ENCODE measurements around the gene HEMK1. TPM values are rescaled to one million over a fixed set of nuclear protein-coding genes. Genes with fewer than 3 reads are reported as not detected.

The HEMK1 gene
- total and polyA plus RNA-seq, 2 donors (not counting 3 experiments of a cell fraction or from before 2014, with no cell fraction given) = 14.2 to 15.2 TPM

- no peak overlapping the region for H2AFZ ChIP-seq (ENCODE audit: low read depth, low read length)
- no peaks in the 10 kb centered on the region for H3K4me1 ChIP-seq (ENCODE audit: control insufficient read depth, extremely low read depth, insufficient read depth, low read length)
- no peak overlapping the region for H3K4me3 ChIP-seq (replicated peaks in 1 of 3; ENCODE audit: insufficient read depth in 1 of 3, low read depth in 1 of 3, low read length in 3 of 3)
- ChIA-PET POLR2A (no interaction called here), CTCF (no interaction called here)
- dilution Hi-C loops (cut with MboI; ENCODE audit: extremely low pct_ligation_motif_present, low sequenced_read_pairs) = no loop called here
- no peaks in the 10 kb centered on the region for H4K20me1 ChIP-seq (replicated peaks; ENCODE audit: control insufficient read depth, extremely low read depth, insufficient read depth, low read length)
- intact Hi-C loops (cut with micrococcal nuclease) = no loop called here
- H3K27ac ChIP-seq (ENCODE audit: insufficient read depth, low read depth, low read length) = no peak overlapping the region
- TF ChIP-seq EZH2 (IDR thresholded peaks at IDR 0.05; ENCODE audit: borderline replicate concordance, low read depth, low read length, severe bottlenecking) = no peak
- no peak for TF ChIP-seq POLR2AphosphoS5 (IDR thresholded peaks at IDR 0.05; ENCODE audit: insufficient read depth, low read depth, low read length)
- TF ChIP-seq JUN (IDR thresholded peaks at IDR 0.05; ENCODE audit: borderline replicate concordance, insufficient read depth, insufficient read length, low read depth) = no peak
- TF ChIP-seq CTCF (IDR thresholded peaks at IDR 0.05; ENCODE audit: extremely low read depth in 1 of 2, insufficient read depth in 1 of 2, low read depth in 1 of 2, low read length in 2 of 2) = no peak
- TF ChIP-seq GATA2 (IDR thresholded peaks at IDR 0.05; ENCODE audit: insufficient read depth, insufficient read length, low read depth, low read length) = no peak
- TF ChIP-seq MAX (IDR thresholded peaks at IDR 0.05; ENCODE audit: insufficient read depth, insufficient read length) = no peak
- TF ChIP-seq POLR2A (IDR thresholded peaks at IDR 0.05; ENCODE audit: low read depth, low read length) = no peak
- no peak for TF ChIP-seq MYC (IDR thresholded peaks at IDR 0.05; ENCODE audit: low read depth, low read length)
- no peak for TF ChIP-seq FOS (IDR thresholded peaks at IDR 0.05; ENCODE audit: borderline replicate concordance, insufficient read depth, low read length)
- H3K9me3 ChIP-seq (replicated peaks; ENCODE audit: control insufficient read depth, insufficient read depth, low read length) = no peaks in the 10 kb centered on the region
- H3K9ac ChIP-seq (replicated peaks; ENCODE audit: extremely low read depth, insufficient read depth, low read length) = no peak overlapping the region
- no peaks in the 10 kb centered on the region for H3K36me3 ChIP-seq (ENCODE audit: control insufficient read depth in 2 of 2, extremely low read depth in 1 of 2, insufficient read depth in 2 of 2, low read length in 2 of 2)
- no peaks in the 10 kb centered on the region for H3K9me1 ChIP-seq (replicated peaks; ENCODE audit: control insufficient read depth, extremely low read depth, insufficient read depth, low read length)
- no peaks in the 10 kb centered on the region for H3K79me2 ChIP-seq (ENCODE audit: control insufficient read depth, insufficient read depth, low read length)
- no peak overlapping the region for H3K4me2 ChIP-seq (ENCODE audit: insufficient read depth, low read length)
- no peaks in the 10 kb centered on the region for H3K27me3 ChIP-seq (ENCODE audit: control insufficient read depth in 2 of 2, insufficient read depth in 2 of 2, low read length in 2 of 2)
- FAIRE-seq (no peak), DNase-seq (ENCODE audit: low read depth, low spot score) (no peak)
- no TSS peak for BruUV-seq (replicated peaks)
Observed at GRCh38 chr3:50635066-50635465, 65.7 kb downstream of the HEMK1 start.
